KMS-11 (cell line): ENCODE measurements around the gene NEURL2.

ENCODE experiments used
- H2AFZ ChIP-seq: fragments of 200-600 bp; sonication (generic); 2 replicates; pipeline ENCODE4 v1.6.1; 2016; ENCODE audit warnings: antibody characterized with exemption, mixed run types, low read depth
- H3K27ac ChIP-seq: fragments of 200-600 bp; sonication (generic); 2 replicates; pipeline ENCODE4 v1.6.1; 2016; ENCODE audit warnings: mild to moderate bottlenecking, mixed run types
- H3K27me3 ChIP-seq: fragments of 200-600 bp; sonication (generic); 2 replicates; pipeline ENCODE4 v1.6.1; 2017; ENCODE audit warnings: mild to moderate bottlenecking, low read depth, mixed run types, moderate library complexity; ENCODE audit not compliant: insufficient read depth
- H3K36me3 ChIP-seq: fragments of 200-600 bp; sonication (generic); 2 replicates; pipeline ENCODE4 v1.6.1; 2017; ENCODE audit warnings: mild to moderate bottlenecking, mixed run types; ENCODE audit not compliant: insufficient read depth
- H3K4me1 ChIP-seq: fragments of 200-600 bp; sonication (generic); 2 replicates; pipeline ENCODE4 v1.6.1; 2016; ENCODE audit warnings: mild to moderate bottlenecking, low read depth, mixed run types; ENCODE audit not compliant: poor library complexity, severe bottlenecking
- H3K4me2 ChIP-seq: fragments of 200-600 bp; sonication (generic); 2 replicates; pipeline ENCODE4 v1.7.0; 2016; ENCODE audit warnings: mild to moderate bottlenecking, mixed run types
- H3K4me3 ChIP-seq: fragments of 200-600 bp; sonication (generic); IDR thresholded peaks from 2 replicates; pipeline ENCODE4 v1.6.1; 2017; ENCODE audit warnings: low read depth, low read length, mixed read lengths; ENCODE audit not compliant: insufficient read depth
- H3K79me2 ChIP-seq: fragments of 200-600 bp; sonication (generic); 2 replicates; pipeline ENCODE4 v1.6.1; 2016; ENCODE audit warnings: low read depth, mixed run types; ENCODE audit not compliant: insufficient read depth
- H3K9ac ChIP-seq: fragments of 200-600 bp; sonication (generic); 2 replicates; pipeline ENCODE4 v1.6.1; 2016; ENCODE audit warnings: mild to moderate bottlenecking, mixed run types
- H4K20me1 ChIP-seq: fragments of 200-600 bp; sonication (generic); 2 replicates; pipeline ENCODE4 v1.6.1; 2016; ENCODE audit warnings: mild to moderate bottlenecking, mixed run types; ENCODE audit not compliant: insufficient read depth
- TF ChIP-seq, protein P1 (sequence below): fragments of 200-600 bp; sonication (generic); conservative IDR thresholded peaks from 2 replicates; pipeline ENCODE4 v1.6.1; 2017; ENCODE audit warnings: low read depth, mild to moderate bottlenecking, antibody characterized with exemption, low read length, moderate library complexity, mixed read lengths

Gene NEURL2

DNA sequence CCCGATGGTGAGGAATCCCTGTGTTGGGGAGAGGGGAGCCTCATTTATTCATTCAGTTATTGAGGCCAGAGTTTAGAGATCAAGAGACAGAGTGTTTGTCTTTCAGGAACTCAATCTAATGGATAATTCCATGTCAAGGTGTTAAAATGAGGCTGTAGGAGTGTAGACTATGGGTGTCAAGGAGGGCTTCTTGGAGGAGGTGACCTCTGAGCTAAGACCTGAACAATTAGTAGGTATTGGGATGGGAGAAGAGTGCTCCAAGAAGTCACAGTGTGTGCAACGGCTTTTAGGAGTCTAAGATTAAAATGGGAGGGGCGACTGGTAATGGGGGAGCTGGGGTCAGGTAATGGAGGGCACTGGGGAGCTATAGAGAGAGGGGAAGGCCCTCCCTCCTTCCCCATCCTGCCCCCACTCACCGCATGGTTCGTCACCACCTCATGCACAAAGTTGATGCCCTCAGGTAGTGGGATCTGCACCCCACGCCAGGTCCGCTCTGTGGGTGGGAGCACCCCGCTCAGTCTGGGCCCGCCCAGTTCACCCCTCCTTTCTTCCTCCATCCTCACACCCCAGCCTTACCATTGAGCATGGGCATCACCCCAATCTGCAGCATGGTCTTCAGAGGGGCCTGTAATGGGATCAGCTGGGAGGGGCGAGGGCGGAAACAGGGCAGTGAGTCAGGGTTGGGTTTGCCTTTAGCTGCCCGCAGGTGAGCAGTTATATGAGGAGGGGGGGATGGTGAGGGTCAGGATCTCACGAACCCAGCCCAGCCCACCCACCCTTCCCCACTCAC is 8.2 kb upstream of the NEURL2 start:
- Histone ChIP-seq H2AFZ (no peak overlapping the region), H3K4me3 (no peak overlapping the region), H3K27me3 (no peaks in the 10 kb centered on the region), H4K20me1 (no peaks in the 10 kb centered on the region), H3K4me2 (no peak overlapping the region), H3K36me3 (no peaks in the 10 kb centered on the region), H3K79me2 (no peaks in the 10 kb centered on the region), H3K27ac (no peak overlapping the region), H3K4me1 (no peaks in the 10 kb centered on the region), H3K9ac (no peak overlapping the region)
- TF ChIP-seq, protein P1, sequence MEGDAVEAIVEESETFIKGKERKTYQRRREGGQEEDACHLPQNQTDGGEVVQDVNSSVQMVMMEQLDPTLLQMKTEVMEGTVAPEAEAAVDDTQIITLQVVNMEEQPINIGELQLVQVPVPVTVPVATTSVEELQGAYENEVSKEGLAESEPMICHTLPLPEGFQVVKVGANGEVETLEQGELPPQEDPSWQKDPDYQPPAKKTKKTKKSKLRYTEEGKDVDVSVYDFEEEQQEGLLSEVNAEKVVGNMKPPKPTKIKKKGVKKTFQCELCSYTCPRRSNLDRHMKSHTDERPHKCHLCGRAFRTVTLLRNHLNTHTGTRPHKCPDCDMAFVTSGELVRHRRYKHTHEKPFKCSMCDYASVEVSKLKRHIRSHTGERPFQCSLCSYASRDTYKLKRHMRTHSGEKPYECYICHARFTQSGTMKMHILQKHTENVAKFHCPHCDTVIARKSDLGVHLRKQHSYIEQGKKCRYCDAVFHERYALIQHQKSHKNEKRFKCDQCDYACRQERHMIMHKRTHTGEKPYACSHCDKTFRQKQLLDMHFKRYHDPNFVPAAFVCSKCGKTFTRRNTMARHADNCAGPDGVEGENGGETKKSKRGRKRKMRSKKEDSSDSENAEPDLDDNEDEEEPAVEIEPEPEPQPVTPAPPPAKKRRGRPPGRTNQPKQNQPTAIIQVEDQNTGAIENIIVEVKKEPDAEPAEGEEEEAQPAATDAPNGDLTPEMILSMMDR: no peak

DNA sequence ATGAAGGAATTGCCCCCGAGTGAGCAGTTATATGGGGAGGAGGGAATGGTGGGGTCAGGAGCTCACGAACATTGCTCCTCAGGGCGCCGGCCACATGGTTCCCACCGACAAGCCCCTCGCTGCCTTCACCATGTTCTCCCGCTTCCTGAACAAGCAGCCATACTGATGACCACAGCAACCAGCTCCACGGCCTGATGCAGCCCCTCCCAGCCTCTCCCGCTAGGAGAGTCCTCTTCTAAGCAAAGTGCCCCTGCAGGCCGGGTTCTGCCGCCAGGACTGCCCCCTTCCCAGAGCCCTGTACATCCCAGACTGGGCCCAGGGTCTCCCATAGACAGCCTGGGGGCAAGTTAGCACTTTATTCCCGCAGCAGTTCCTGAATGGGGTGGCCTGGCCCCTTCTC is 7.3 kb upstream of the NEURL2 start:
- H3K79me2 ChIP-seq: no peaks in the 10 kb centered on the region
- no peak overlapping the region for H3K9ac ChIP-seq
- H3K27me3 ChIP-seq: no peaks in the 10 kb centered on the region
- H3K4me1 ChIP-seq: no peaks in the 10 kb centered on the region
- no peaks in the 10 kb centered on the region for H3K36me3 ChIP-seq
- H3K4me2 ChIP-seq: no peak overlapping the region
- H3K27ac ChIP-seq: no peak overlapping the region
- no peak overlapping the region for H2AFZ ChIP-seq
- H4K20me1 ChIP-seq: no peaks in the 10 kb centered on the region
- TF ChIP-seq, protein P1: no peak
- H3K4me3 ChIP-seq: no peak overlapping the region

DNA sequence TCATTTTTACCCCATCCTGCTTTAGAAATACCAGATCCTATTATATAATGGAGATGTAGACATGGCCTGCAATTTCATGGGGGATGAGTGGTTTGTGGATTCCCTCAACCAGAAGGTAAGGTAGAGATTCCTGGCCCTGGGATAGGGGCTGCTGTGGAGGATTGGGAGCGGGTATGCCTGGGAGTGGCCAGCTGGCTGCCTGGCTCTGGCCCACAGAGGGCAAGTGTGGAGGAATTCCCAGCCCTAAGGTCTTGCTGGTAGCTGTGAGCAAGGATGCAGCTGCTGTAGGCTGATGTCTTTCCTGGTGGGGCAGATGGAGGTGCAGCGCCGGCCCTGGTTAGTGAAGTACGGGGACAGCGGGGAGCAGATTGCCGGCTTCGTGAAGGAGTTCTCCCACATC is 6.7 kb upstream of the NEURL2 start:
- TF ChIP-seq, protein P1: no peak
- H3K9ac ChIP-seq: no peak overlapping the region
- H3K4me2 ChIP-seq: no peak overlapping the region
- peaks cover 4% of the 10 kb centered on the region for H3K4me1 ChIP-seq
- H4K20me1 ChIP-seq: no peaks in the 10 kb centered on the region
- no peak overlapping the region for H3K4me3 ChIP-seq
- H3K36me3 ChIP-seq: no peaks in the 10 kb centered on the region
- H3K27me3 ChIP-seq: no peaks in the 10 kb centered on the region
- H3K27ac ChIP-seq: no peak overlapping the region
- no peaks in the 10 kb centered on the region for H3K79me2 ChIP-seq
- H2AFZ ChIP-seq: no peak overlapping the region

DNA sequence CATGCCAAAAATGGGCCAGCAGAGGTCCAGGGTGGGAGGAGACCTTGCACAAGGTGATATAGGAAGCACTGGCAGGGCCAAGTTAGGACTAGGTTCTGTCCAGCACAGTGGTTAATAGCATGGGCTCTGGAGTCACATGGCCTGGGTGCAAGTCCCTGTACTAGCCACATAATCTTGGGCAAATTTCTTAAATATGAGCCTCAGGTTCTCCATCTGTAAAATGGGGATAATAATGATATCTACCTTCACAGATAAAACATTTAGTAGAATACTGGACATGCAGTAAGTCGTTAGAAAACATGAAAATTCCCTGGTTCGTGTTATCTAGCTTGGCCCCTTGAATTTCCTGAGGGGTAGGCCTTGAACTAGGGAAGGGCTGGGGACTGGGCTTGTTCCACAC is 6.3 kb upstream of the NEURL2 start:
- Histone ChIP-seq H2AFZ (no peak overlapping the region), H3K4me2 (no peak overlapping the region), H3K27me3 (no peaks in the 10 kb centered on the region), H3K4me3 (no peak overlapping the region), H3K4me1 (peaks cover 4% of the 10 kb centered on the region), H3K79me2 (no peaks in the 10 kb centered on the region), H4K20me1 (no peaks in the 10 kb centered on the region), H3K27ac (no peak overlapping the region), H3K9ac (no peak overlapping the region), H3K36me3 (no peaks in the 10 kb centered on the region)
- TF ChIP-seq, protein P1: no peak
